ENCODE data around the gene ELAVL3. TPM values are rescaled to one million over a fixed set of nuclear protein-coding genes. Genes with fewer than 3 reads are reported as not detected.

Gene ELAVL3
- total and polyA plus RNA-seq, 2 experiments from 2014 or later: not detected

DNA sequence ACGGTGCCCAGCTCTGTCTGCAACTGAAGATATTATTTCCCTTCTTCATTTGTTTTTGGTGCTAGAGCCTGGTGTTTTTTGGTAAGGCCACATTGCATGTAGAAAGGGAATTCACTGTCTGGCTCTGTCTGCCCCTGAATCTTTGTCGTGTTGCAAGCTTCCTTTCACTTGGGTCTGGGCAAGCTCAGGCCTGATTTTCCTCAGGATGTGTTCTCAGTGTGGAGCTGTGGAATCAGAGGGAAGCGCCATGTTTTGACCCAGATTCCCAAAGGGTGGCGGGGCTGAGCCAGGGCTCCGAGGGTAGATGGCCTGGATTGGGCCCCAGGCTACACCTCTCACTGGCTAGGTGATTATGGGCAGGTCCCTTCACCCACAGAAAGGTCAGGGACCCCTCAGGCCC lies 36.8 kb downstream of the ELAVL3 start:
- in situ Hi-C loops (cut with MboI): no loop called here
- no peaks in the 10 kb centered on the region for H4K20me1 ChIP-seq (ENCODE audit: insufficient read depth)
- H2AFZ ChIP-seq: no peak overlapping the region
- H3K9me2 ChIP-seq (ENCODE audit: insufficient read depth): no peaks in the 10 kb centered on the region
- no peak overlapping the region for H3K4me2 ChIP-seq (ENCODE audit: unreplicated experiment)
- H3K79me2 ChIP-seq (ENCODE audit: insufficient read depth): peaks cover 12% of the 10 kb centered on the region
- no peaks in the 10 kb centered on the region for H3F3A ChIP-seq (ENCODE audit: insufficient read depth)
- DNase-seq: no peak
- WGBS, 2 experiments (ENCODE audit: low coverage in 1 of 2, low lambda C conversion rate in 2 of 2, missing lambda C conversion rate in 2 of 2): 58 to 64% methylated on average over 5 of the region's 5 CpGs
- H3K36me3 ChIP-seq (ENCODE audit: low read depth): peaks cover under 1% of the 10 kb centered on the region; the same call in 1 of the 2 replicates
- TF ChIP-seq EZH2 (IDR thresholded peaks at IDR 0.05; ENCODE audit: insufficient read depth, poor library complexity, severe bottlenecking): no peak
- TF ChIP-seq EZH2phosphoT487 (IDR thresholded peaks at IDR 0.05; ENCODE audit: insufficient read depth, low read depth): no peak
- no peaks in the 10 kb centered on the region for H3K27me3 ChIP-seq (replicated peaks; ENCODE audit: insufficient read depth)
- no peak overlapping the region for H3K4me3 ChIP-seq
- H3K9me3 ChIP-seq (ENCODE audit: low read depth): no peaks in the 10 kb centered on the region
- no peaks in the 10 kb centered on the region for H3K4me1 ChIP-seq (ENCODE audit: insufficient read depth)
- H3K27ac ChIP-seq: no peak overlapping the region
- no peak overlapping the region for H3K9ac ChIP-seq

GRCh38 chr19:11437955-11438354 lies 42.9 kb downstream of the ELAVL3 start:
- no peak overlapping the region for H3K4me3 ChIP-seq
- no peaks in the 10 kb centered on the region for H3K27me3 ChIP-seq (replicated peaks; ENCODE audit: insufficient read depth)
- no peak for TF ChIP-seq EZH2 (IDR thresholded peaks at IDR 0.05; ENCODE audit: insufficient read depth, poor library complexity, severe bottlenecking)
- TF ChIP-seq EZH2phosphoT487 (IDR thresholded peaks at IDR 0.05; ENCODE audit: insufficient read depth, low read depth): no peak
- no peak overlapping the region for H2AFZ ChIP-seq
- H3K9me2 ChIP-seq (ENCODE audit: insufficient read depth): no peaks in the 10 kb centered on the region
- H3K79me2 ChIP-seq (ENCODE audit: insufficient read depth): peaks cover 47% of the 10 kb centered on the region
- H3K4me1 ChIP-seq (ENCODE audit: insufficient read depth): peaks cover 8% of the 10 kb centered on the region
- in situ Hi-C loops (cut with MboI): no loop called here
- peaks cover 21% of the 10 kb centered on the region for H3K36me3 ChIP-seq (ENCODE audit: low read depth)
- WGBS, 2 experiments (ENCODE audit: low coverage in 1 of 2, low lambda C conversion rate in 2 of 2, missing lambda C conversion rate in 2 of 2): 82 to 84% methylated on average over 9 of the region's 9 CpGs
- H3K27ac ChIP-seq: no peak overlapping the region
- H3K9me3 ChIP-seq (ENCODE audit: low read depth): no peaks in the 10 kb centered on the region
- no peak overlapping the region for H3K4me2 ChIP-seq (ENCODE audit: unreplicated experiment)
- no peaks in the 10 kb centered on the region for H3F3A ChIP-seq (ENCODE audit: insufficient read depth)
- no peak overlapping the region for H3K9ac ChIP-seq
- DNase-seq: no peak
- no peaks in the 10 kb centered on the region for H4K20me1 ChIP-seq (ENCODE audit: insufficient read depth)

GRCh38 chr19:11435833-11436313 lies 45.0 kb downstream of the ELAVL3 start:
- no peaks in the 10 kb centered on the region for H3K9me3 ChIP-seq (ENCODE audit: low read depth)
- H3K4me3 ChIP-seq: peak overlapping the region; percentile 94
- H3F3A ChIP-seq (ENCODE audit: insufficient read depth): no peaks in the 10 kb centered on the region
- in situ Hi-C loops (cut with MboI): no loop called here
- no peaks in the 10 kb centered on the region for H4K20me1 ChIP-seq (ENCODE audit: insufficient read depth)
- peak overlapping the region; percentile 85 for H3K9ac ChIP-seq
- peaks cover 21% of the 10 kb centered on the region for H3K36me3 ChIP-seq (ENCODE audit: low read depth)
- no peaks in the 10 kb centered on the region for H3K27me3 ChIP-seq (replicated peaks; ENCODE audit: insufficient read depth)
- peak overlapping the region; percentile 75 for H3K4me2 ChIP-seq (ENCODE audit: unreplicated experiment)
- peaks cover 47% of the 10 kb centered on the region for H3K79me2 ChIP-seq (ENCODE audit: insufficient read depth)
- TF ChIP-seq EZH2phosphoT487 (IDR thresholded peaks at IDR 0.05; ENCODE audit: insufficient read depth, low read depth): no peak
- TF ChIP-seq EZH2 (IDR thresholded peaks at IDR 0.05; ENCODE audit: insufficient read depth, poor library complexity, severe bottlenecking): no peak
- peaks cover 8% of the 10 kb centered on the region for H3K4me1 ChIP-seq (ENCODE audit: insufficient read depth)
- 3% methylated on average over 19 to 20 of the region's 21 CpGs for WGBS, 2 experiments (ENCODE audit: low coverage in 1 of 2, low lambda C conversion rate in 2 of 2, missing lambda C conversion rate in 2 of 2)
- peak; percentile 69 for DNase-seq
- H3K9me2 ChIP-seq (ENCODE audit: insufficient read depth): no peaks in the 10 kb centered on the region
- peak overlapping the region; percentile 83 for H2AFZ ChIP-seq
- peak overlapping the region; percentile 64 for H3K27ac ChIP-seq

- in situ Hi-C loops (cut with MboI): no loop called here
- Histone ChIP-seq H3K9me2 (ENCODE audit: insufficient read depth) (no peaks in the 10 kb centered on the region), H3K27me3 (replicated peaks; ENCODE audit: insufficient read depth) (no peaks in the 10 kb centered on the region), H3K4me1 (ENCODE audit: insufficient read depth) (peaks cover 8% of the 10 kb centered on the region), H3K79me2 (ENCODE audit: insufficient read depth) (peaks cover 43% of the 10 kb centered on the region), H3K36me3 (ENCODE audit: low read depth) (peaks cover 21% of the 10 kb centered on the region), H3K27ac (peak within 1 kb of the TSS; percentile 64), H3K9ac (peak within 1 kb of the TSS; percentile 85), H3K4me3 (peak within 1 kb of the TSS; percentile 94), H3K4me2 (ENCODE audit: unreplicated experiment) (peak within 1 kb of the TSS; percentile 81), H2AFZ (peak within 1 kb of the TSS; percentile 100), H3K9me3 (ENCODE audit: low read depth) (no peaks in the 10 kb centered on the region), H4K20me1 (ENCODE audit: insufficient read depth) (no peaks in the 10 kb centered on the region), H3F3A (ENCODE audit: insufficient read depth) (no peaks in the 10 kb centered on the region)
- TF ChIP-seq EZH2 (IDR thresholded peaks at IDR 0.05; ENCODE audit: insufficient read depth, poor library complexity, severe bottlenecking): no peak
- no peak for TF ChIP-seq EZH2phosphoT487 (IDR thresholded peaks at IDR 0.05; ENCODE audit: insufficient read depth, low read depth)
- WGBS, 2 experiments (ENCODE audit: low coverage in 1 of 2, low lambda C conversion rate in 2 of 2, missing lambda C conversion rate in 2 of 2): 1 to 2% methylated on average over 53 of the region's 53 CpGs
- DNase-seq: peak; percentile 100
Measured at GRCh38 chr19:11435057-11435832, 45.6 kb downstream of the ELAVL3 start, which contains the start of the genes ODAD3 and PRKCSH. Gene ODAD3, minus strand, starts transcription at chr19:11435121. Its CDS starts 105 bp downstream, at chr19:11435016. Gene PRKCSH, plus strand, starts transcription at chr19:11435635. Its CDS starts 483 bp downstream, at chr19:11436118.

Data from GM23248 (cell line).